DND-41 (cell line): ENCODE results near the gene FAM200C.

Experiments
- ATAC-seq: fragments of 200-7000 bp; cut with Tn5 transposase; 3 replicates; pipeline ENCODE4 v1.9.1; 2021; ENCODE audit warnings: low read depth; ENCODE audit not compliant: insufficient read depth
- DNase-seq: peaks from one replicate; pipeline ENCODE4 v3.0.0-alpha.2; 2020
- H2AFZ ChIP-seq: 2 replicates; pipeline ENCODE4 v1.6.0; 2012; ENCODE audit warnings: low read depth, low read length
- H3K27ac ChIP-seq: 2 replicates; pipeline ENCODE4 v1.5.1; 2012; ENCODE audit warnings: low read length, inconsistent platforms
- H3K27me3 ChIP-seq: fragments of 200-600 bp; sonication (generic); 2 replicates; pipeline ENCODE4 v1.6.0; 2012; ENCODE audit warnings: low read length, mild to moderate bottlenecking, inconsistent platforms; ENCODE audit not compliant: insufficient read depth, poor library complexity
- H3K36me3 ChIP-seq: 2 replicates; pipeline ENCODE4 v1.5.1; 2012; ENCODE audit warnings: low read length, inconsistent platforms; ENCODE audit not compliant: insufficient read depth
- H3K4me1 ChIP-seq: 2 replicates; pipeline ENCODE4 v1.5.1; 2012; ENCODE audit warnings: mild to moderate bottlenecking, low read length; ENCODE audit not compliant: insufficient read depth
- H3K4me2 ChIP-seq: 2 replicates; pipeline ENCODE4 v1.6.0; 2012; ENCODE audit warnings: mild to moderate bottlenecking, moderate library complexity, low read length, inconsistent platforms; ENCODE audit not compliant: insufficient read depth
- H3K4me3 ChIP-seq, 2 experiments: fragments of 200-600 bp in 1 of 2; shearing (Covaris generic) in 1 of 2; 2 replicates each; pipeline ENCODE4 v1.5.1; 2012 to 2016; ENCODE audit warnings: inconsistent platforms in 2 of 2, low read length in 2 of 2, mild to moderate bottlenecking in 2 of 2, low read depth in 1 of 2, moderate library complexity in 1 of 2
- H3K79me2 ChIP-seq: 2 replicates; pipeline ENCODE4 v1.6.0; 2012; ENCODE audit warnings: low read length, inconsistent platforms; ENCODE audit not compliant: insufficient read depth
- H3K9ac ChIP-seq: 2 replicates; pipeline ENCODE4 v1.6.0; 2012; ENCODE audit warnings: low read depth, mild to moderate bottlenecking, inconsistent platforms, low read length, moderate library complexity
- H3K9me3 ChIP-seq: 2 replicates; pipeline ENCODE4 v1.5.1; 2012; ENCODE audit warnings: low read length, moderate library complexity, mild to moderate bottlenecking, inconsistent platforms; ENCODE audit not compliant: insufficient read depth, severe bottlenecking
- H4K20me1 ChIP-seq: 2 replicates; pipeline ENCODE4 v1.6.0; 2012; ENCODE audit warnings: low read length; ENCODE audit not compliant: insufficient read depth
- CTCF ChIP-seq: IDR thresholded peaks from 2 replicates; pipeline ENCODE4 v1.5.1; 2012; ENCODE audit warnings: borderline replicate concordance, low read length, moderate library complexity, mild to moderate bottlenecking; ENCODE audit not compliant: poor library complexity, severe bottlenecking; ENCODE audit errors: extremely low read depth
- EZH2 ChIP-seq: IDR thresholded peaks from 3 replicates; pipeline ENCODE4 v1.6.1; 2012; ENCODE audit warnings: borderline replicate concordance, low read depth, mild to moderate bottlenecking, moderate library complexity, low read length, inconsistent platforms; ENCODE audit not compliant: severe bottlenecking

FAM200C gene

GRCh38 chr5:160382346-160382745, 17.5 kb downstream of the FAM200C start:
- Histone ChIP-seq H2AFZ (no peak overlapping the region), H3K9me3 (no peaks in the 10 kb centered on the region), H3K79me2 (no peaks in the 10 kb centered on the region), H3K27ac (no peak overlapping the region), H3K4me2 (no peak overlapping the region), H4K20me1 (no peaks in the 10 kb centered on the region), H3K27me3 (no peaks in the 10 kb centered on the region), H3K36me3 (no peaks in the 10 kb centered on the region), H3K4me3 (no peak overlapping the region), H3K4me1 (no peaks in the 10 kb centered on the region), H3K9ac (no peak overlapping the region)
- DNase-seq (no peak), ATAC-seq (no peak)
- TF ChIP-seq CTCF, result no peak
- no peak for TF ChIP-seq EZH2

GRCh38 chr5:160380041-160380440, 19.8 kb downstream of the FAM200C start:
- no peak overlapping the region for H3K4me3 ChIP-seq
- peaks cover 4% of the 10 kb centered on the region for H3K27me3 ChIP-seq
- ATAC-seq (no peak), DNase-seq (no peak)
- no peak overlapping the region for H2AFZ ChIP-seq
- no peak overlapping the region for H3K4me2 ChIP-seq
- no peaks in the 10 kb centered on the region for H3K4me1 ChIP-seq
- no peak for TF ChIP-seq CTCF
- no peak for TF ChIP-seq EZH2
- no peak overlapping the region for H3K9ac ChIP-seq
- no peaks in the 10 kb centered on the region for H3K9me3 ChIP-seq
- no peaks in the 10 kb centered on the region for H4K20me1 ChIP-seq
- H3K27ac ChIP-seq, result no peak overlapping the region
- H3K36me3 ChIP-seq, result no peaks in the 10 kb centered on the region
- H3K79me2 ChIP-seq, result no peaks in the 10 kb centered on the region

- Histone ChIP-seq H3K9ac (no peak overlapping the region), H3K4me3 (no peak overlapping the region), H3K79me2 (no peaks in the 10 kb centered on the region), H3K27ac (no peak overlapping the region), H3K27me3 (peaks cover 9% of the 10 kb centered on the region), H3K4me1 (no peaks in the 10 kb centered on the region), H2AFZ (no peak overlapping the region), H4K20me1 (no peaks in the 10 kb centered on the region), H3K9me3 (no peaks in the 10 kb centered on the region), H3K4me2 (no peak overlapping the region), H3K36me3 (no peaks in the 10 kb centered on the region)
- DNase-seq (no peak), ATAC-seq (no peak)
- TF ChIP-seq CTCF (no peak), EZH2 (no peak)
Measured at GRCh38 chr5:160379511-160379910, 20.3 kb downstream of the FAM200C start.

GRCh38 chr5:160378330-160378729, 21.5 kb downstream of the FAM200C start:
- no peak for TF ChIP-seq CTCF
- TF ChIP-seq EZH2, result no peak
- DNase-seq (no peak), ATAC-seq (no peak)
- H3K79me2 ChIP-seq, result no peaks in the 10 kb centered on the region
- no peaks in the 10 kb centered on the region for H3K9me3 ChIP-seq
- no peaks in the 10 kb centered on the region for H4K20me1 ChIP-seq
- H2AFZ ChIP-seq, result no peak overlapping the region
- no peak overlapping the region for H3K4me3 ChIP-seq
- no peaks in the 10 kb centered on the region for H3K4me1 ChIP-seq
- no peaks in the 10 kb centered on the region for H3K36me3 ChIP-seq
- no peak overlapping the region for H3K4me2 ChIP-seq
- H3K9ac ChIP-seq, result no peak overlapping the region
- H3K27ac ChIP-seq, result no peak overlapping the region
- peaks cover 12% of the 10 kb centered on the region for H3K27me3 ChIP-seq
